ENCODE results near the gene ARHGAP1. TPM values are rescaled to one million over a fixed set of nuclear protein-coding genes. Genes with fewer than 3 reads are reported as not detected.

ARHGAP1 gene
- polyA plus RNA-seq, 4 donors, result 51.1 to 59.1 (median 52.7) TPM

GRCh38 chr11:46695345-46696211 lies 4.8 kb downstream of the ARHGAP1 start:
- DNase-seq (ENCODE audit: low read depth in 4 of 4, low spot score in 3 of 4), result no peak

GRCh38 chr11:46694607-46695006 lies 5.8 kb downstream of the ARHGAP1 start:
- DNase-seq (ENCODE audit: low read depth in 4 of 4, low spot score in 3 of 4), result no peak

- no peak for DNase-seq (ENCODE audit: low read depth in 4 of 4, low spot score in 3 of 4)
Observed at GRCh38 chr11:46694072-46694471, 6.3 kb downstream of the ARHGAP1 start.

- no peak for DNase-seq (ENCODE audit: low read depth in 4 of 4, low spot score in 3 of 4)
Observed at GRCh38 chr11:46693597-46694012, 6.8 kb downstream of the ARHGAP1 start.

GRCh38 chr11:46692450-46692849 lies 8.0 kb downstream of the ARHGAP1 start:
- DNase-seq (ENCODE audit: low read depth in 4 of 4, low spot score in 3 of 4), result no peak

- no peak for DNase-seq (ENCODE audit: low read depth in 4 of 4, low spot score in 3 of 4)
Observed at GRCh38 chr11:46690702-46691101, 9.7 kb downstream of the ARHGAP1 start.

GRCh38 chr11:46686886-46687795 lies 13.3 kb downstream of the ARHGAP1 start:
- DNase-seq (ENCODE audit: low read depth in 4 of 4, low spot score in 3 of 4), result no peak

- DNase-seq (ENCODE audit: low read depth in 4 of 4, low spot score in 3 of 4), result no peak
Observed at GRCh38 chr11:46684367-46684766, 16.1 kb downstream of the ARHGAP1 start.

- no peak for DNase-seq (ENCODE audit: low read depth in 4 of 4, low spot score in 3 of 4)
Observed at GRCh38 chr11:46682773-46683752, 17.4 kb downstream of the ARHGAP1 start.

- DNase-seq (ENCODE audit: low read depth in 4 of 4, low spot score in 3 of 4), result no peak
Observed at GRCh38 chr11:46681814-46682213, 18.6 kb downstream of the ARHGAP1 start.

- DNase-seq (ENCODE audit: low read depth in 4 of 4, low spot score in 3 of 4), result no peak
Observed at GRCh38 chr11:46680815-46681214, 19.6 kb downstream of the ARHGAP1 start.

- DNase-seq (ENCODE audit: low read depth in 4 of 4, low spot score in 3 of 4), result no peak
Observed at GRCh38 chr11:46680164-46680760, 20.2 kb downstream of the ARHGAP1 start.

GRCh38 chr11:46679241-46680163 lies 20.9 kb downstream of the ARHGAP1 start:
- DNase-seq (ENCODE audit: low read depth in 4 of 4, low spot score in 3 of 4), result no peak

GRCh38 chr11:46678741-46679130 lies 21.7 kb downstream of the ARHGAP1 start:
- DNase-seq (ENCODE audit: low read depth in 4 of 4, low spot score in 3 of 4), result no peak

- DNase-seq (ENCODE audit: low read depth in 4 of 4, low spot score in 3 of 4), result no peak
Observed at GRCh38 chr11:46677991-46678740, 22.3 kb downstream of the ARHGAP1 start.

GRCh38 chr11:46677169-46677568 lies 23.2 kb downstream of the ARHGAP1 start:
- DNase-seq (ENCODE audit: low read depth in 4 of 4, low spot score in 3 of 4), result no peak

- no peak for DNase-seq (ENCODE audit: low read depth in 4 of 4, low spot score in 3 of 4)
Observed at GRCh38 chr11:46676436-46677158, 23.8 kb downstream of the ARHGAP1 start.

Measured in right renal pelvis (tissue), 4 donors.